ENCODE results near the gene ZNF608. TPM values are rescaled to one million over a fixed set of nuclear protein-coding genes. Genes with fewer than 3 reads are reported as not detected.

ZNF608 gene
- total RNA-seq, 1 donor from 2014 or later = 65.6 TPM

- no peak for DNase-seq (ENCODE audit: extremely low spot score, unreplicated experiment)
- Mint-ChIP-seq H3K27ac (ENCODE audit: unreplicated experiment) (no peak overlapping the region), H3K36me3 (ENCODE audit: unreplicated experiment) (peaks cover 18% of the 10 kb centered on the region), H3K27me3 (ENCODE audit: unreplicated experiment) (no peaks in the 10 kb centered on the region), H3K4me3 (ENCODE audit: unreplicated experiment) (no peak overlapping the region), H3K9me3 (ENCODE audit: unreplicated experiment) (no peaks in the 10 kb centered on the region), H3K4me1 (ENCODE audit: unreplicated experiment) (peaks cover 51% of the 10 kb centered on the region)
- TF ChIP-seq, protein P1, sequence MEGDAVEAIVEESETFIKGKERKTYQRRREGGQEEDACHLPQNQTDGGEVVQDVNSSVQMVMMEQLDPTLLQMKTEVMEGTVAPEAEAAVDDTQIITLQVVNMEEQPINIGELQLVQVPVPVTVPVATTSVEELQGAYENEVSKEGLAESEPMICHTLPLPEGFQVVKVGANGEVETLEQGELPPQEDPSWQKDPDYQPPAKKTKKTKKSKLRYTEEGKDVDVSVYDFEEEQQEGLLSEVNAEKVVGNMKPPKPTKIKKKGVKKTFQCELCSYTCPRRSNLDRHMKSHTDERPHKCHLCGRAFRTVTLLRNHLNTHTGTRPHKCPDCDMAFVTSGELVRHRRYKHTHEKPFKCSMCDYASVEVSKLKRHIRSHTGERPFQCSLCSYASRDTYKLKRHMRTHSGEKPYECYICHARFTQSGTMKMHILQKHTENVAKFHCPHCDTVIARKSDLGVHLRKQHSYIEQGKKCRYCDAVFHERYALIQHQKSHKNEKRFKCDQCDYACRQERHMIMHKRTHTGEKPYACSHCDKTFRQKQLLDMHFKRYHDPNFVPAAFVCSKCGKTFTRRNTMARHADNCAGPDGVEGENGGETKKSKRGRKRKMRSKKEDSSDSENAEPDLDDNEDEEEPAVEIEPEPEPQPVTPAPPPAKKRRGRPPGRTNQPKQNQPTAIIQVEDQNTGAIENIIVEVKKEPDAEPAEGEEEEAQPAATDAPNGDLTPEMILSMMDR (IDR thresholded peaks at IDR 0.05) = no peak
Measured at GRCh38 chr5:124726631-124727362, 19.6 kb downstream of the ZNF608 start.

DNA sequence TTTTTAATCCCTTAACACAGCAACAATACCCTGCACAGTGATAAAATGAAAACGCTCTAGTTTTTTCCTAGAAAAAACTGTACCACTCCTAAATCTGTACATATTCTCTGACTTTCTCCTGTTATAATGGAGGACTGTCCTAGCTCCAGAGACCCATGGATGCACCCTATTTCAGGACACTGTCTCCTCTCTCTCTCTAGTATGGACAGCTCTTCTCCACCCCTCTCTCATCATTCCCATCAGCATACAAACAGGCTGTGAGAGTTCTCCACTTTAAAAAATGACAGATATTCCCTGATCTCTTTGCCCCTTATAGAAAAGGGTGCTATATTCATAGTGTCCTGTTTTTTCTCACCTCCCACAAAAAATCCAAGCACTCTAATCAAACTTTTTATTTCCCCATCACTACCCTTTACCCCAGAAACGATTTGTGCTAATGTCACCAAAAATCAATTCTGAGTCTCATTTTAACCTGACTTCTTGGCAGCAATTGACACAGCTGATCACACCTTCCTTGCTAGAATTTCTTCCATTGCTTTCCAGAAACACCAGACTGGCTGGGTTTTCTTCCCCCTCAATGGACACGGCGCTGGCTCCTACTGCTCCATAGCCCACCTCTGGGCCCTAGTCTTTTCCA, 20.7 kb downstream of the ZNF608 start:
- Mint-ChIP-seq H3K4me1 (ENCODE audit: unreplicated experiment) (peaks cover 57% of the 10 kb centered on the region), H3K27ac (ENCODE audit: unreplicated experiment) (no peak overlapping the region), H3K9me3 (ENCODE audit: unreplicated experiment) (no peaks in the 10 kb centered on the region), H3K4me3 (ENCODE audit: unreplicated experiment) (no peak overlapping the region), H3K27me3 (ENCODE audit: unreplicated experiment) (no peaks in the 10 kb centered on the region), H3K36me3 (ENCODE audit: unreplicated experiment) (peaks cover 18% of the 10 kb centered on the region)
- DNase-seq (ENCODE audit: extremely low spot score, unreplicated experiment) = no peak
- TF ChIP-seq, protein P1 (IDR thresholded peaks at IDR 0.05) = no peak

GRCh38 chr5:124725040-124725434, 21.4 kb downstream of the ZNF608 start:
- TF ChIP-seq, protein P1 (IDR thresholded peaks at IDR 0.05) = no peak
- H3K36me3 Mint-ChIP-seq (ENCODE audit: unreplicated experiment) = peaks cover 18% of the 10 kb centered on the region
- no peak overlapping the region for H3K4me3 Mint-ChIP-seq (ENCODE audit: unreplicated experiment)
- DNase-seq (ENCODE audit: extremely low spot score, unreplicated experiment) = no peak
- H3K9me3 Mint-ChIP-seq (ENCODE audit: unreplicated experiment) = no peaks in the 10 kb centered on the region
- peak overlapping the region; percentile 55 for H3K27ac Mint-ChIP-seq (ENCODE audit: unreplicated experiment)
- no peaks in the 10 kb centered on the region for H3K27me3 Mint-ChIP-seq (ENCODE audit: unreplicated experiment)
- peaks cover 53% of the 10 kb centered on the region for H3K4me1 Mint-ChIP-seq (ENCODE audit: unreplicated experiment)

DNA sequence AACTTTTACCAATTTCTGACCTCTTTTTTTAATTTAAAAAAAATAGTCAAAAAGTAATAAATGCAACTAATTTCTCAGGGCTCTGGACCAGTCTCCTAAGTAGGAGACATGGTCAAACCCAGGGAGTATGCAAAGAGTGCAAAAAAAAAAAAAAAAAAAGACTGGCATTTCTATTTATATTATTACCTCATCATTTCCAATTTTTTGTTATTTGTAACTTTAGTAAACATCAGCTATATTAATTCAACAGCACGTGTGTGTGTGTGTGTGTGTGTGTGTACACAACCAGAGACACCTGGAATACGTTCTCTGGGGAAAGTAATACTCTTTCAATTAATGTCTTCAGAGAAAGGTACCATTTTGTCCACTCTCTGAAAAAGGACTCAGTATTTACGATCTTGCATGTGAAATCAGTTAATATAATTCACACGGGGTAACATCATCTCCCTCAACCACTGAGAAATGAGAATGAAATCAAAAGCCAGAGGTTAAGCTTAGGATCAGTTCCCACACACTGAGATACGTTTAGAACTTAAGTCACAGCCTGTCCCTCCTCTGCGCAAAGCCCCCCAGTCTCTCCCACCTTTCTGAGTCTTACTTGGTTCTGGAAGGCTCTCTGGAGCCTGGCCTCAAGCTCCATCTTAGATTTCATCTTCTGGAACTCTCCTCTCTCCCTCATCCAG, 21.9 kb downstream of the ZNF608 start:
- no peaks in the 10 kb centered on the region for H3K27me3 Mint-ChIP-seq (ENCODE audit: unreplicated experiment)
- no peak for DNase-seq (ENCODE audit: extremely low spot score, unreplicated experiment)
- H3K9me3 Mint-ChIP-seq (ENCODE audit: unreplicated experiment) = no peaks in the 10 kb centered on the region
- H3K4me1 Mint-ChIP-seq (ENCODE audit: unreplicated experiment) = peaks cover 48% of the 10 kb centered on the region
- H3K4me3 Mint-ChIP-seq (ENCODE audit: unreplicated experiment) = no peak overlapping the region
- TF ChIP-seq, protein P1 (IDR thresholded peaks at IDR 0.05) = no peak
- peaks cover 14% of the 10 kb centered on the region for H3K36me3 Mint-ChIP-seq (ENCODE audit: unreplicated experiment)
- peak overlapping the region; percentile 55 for H3K27ac Mint-ChIP-seq (ENCODE audit: unreplicated experiment)

- Mint-ChIP-seq H3K4me3 (ENCODE audit: unreplicated experiment) (no peak overlapping the region), H3K9me3 (ENCODE audit: unreplicated experiment) (no peaks in the 10 kb centered on the region), H3K36me3 (ENCODE audit: unreplicated experiment) (peaks cover 14% of the 10 kb centered on the region), H3K27ac (ENCODE audit: unreplicated experiment) (no peak overlapping the region), H3K27me3 (ENCODE audit: unreplicated experiment) (no peaks in the 10 kb centered on the region), H3K4me1 (ENCODE audit: unreplicated experiment) (peaks cover 42% of the 10 kb centered on the region)
- TF ChIP-seq, protein P1 (IDR thresholded peaks at IDR 0.05) = no peak
- no peak for DNase-seq (ENCODE audit: extremely low spot score, unreplicated experiment)
Measured at GRCh38 chr5:124721229-124721735, 25.2 kb downstream of the ZNF608 start.

Data from osteocyte (in vitro differentiated cells).